Kidney (tissue), 14 donors: ENCODE measurements around the gene SPINT3. TPM values are rescaled to one million over a fixed set of nuclear protein-coding genes. Genes with fewer than 3 reads are reported as not detected.

Experiments used
- DNase-seq, 5 donors: peaks; one replicate each; pipeline ENCODE4 v3.0.0-alpha.2; 2013 to 2020
- FAIRE-seq: peaks from 2 replicates; lab custom pipeline; 2012; peaks lifted over from hg19 to GRCh38; lab: Jason Lieb, UNC
- H3K27ac ChIP-seq, 2 donors: one replicate each; pipeline ENCODE4 v1.7.0; 2013; ENCODE audit warnings: low read depth in 2 of 2, low read length in 2 of 2, inconsistent platforms in 1 of 2
- H3K27me3 ChIP-seq: one replicate; pipeline ENCODE4 v1.7.1; 2013; ENCODE audit warnings: low read length, inconsistent platforms; ENCODE audit not compliant: control insufficient read depth, insufficient read depth
- H3K36me3 ChIP-seq, 3 donors: one replicate each; pipeline versions ENCODE4 v1.7.0 to v1.7.1; 2013; ENCODE audit warnings: low read length in 3 of 3, control low read depth in 1 of 3, inconsistent platforms in 1 of 3; ENCODE audit not compliant: insufficient read depth in 3 of 3, control insufficient read depth in 2 of 3
- H3K4me1 ChIP-seq, 3 donors: one replicate each; pipeline versions ENCODE4 v1.7.0 to v1.7.1; 2013; ENCODE audit warnings: low read length in 3 of 3, inconsistent platforms in 1 of 3, low read depth in 1 of 3; ENCODE audit not compliant: control insufficient read depth in 2 of 3, insufficient read depth in 2 of 3
- H3K4me3 ChIP-seq, 3 donors: one replicate each; pipeline versions ENCODE4 v1.7.0 to v1.8.1; 2013; ENCODE audit warnings: low read length in 3 of 3, control low read depth in 1 of 3, inconsistent platforms in 1 of 3
- H3K9ac ChIP-seq, 3 donors: one replicate each; pipeline versions ENCODE4 v1.7.0 to v1.7.1; 2013; ENCODE audit warnings: low read length in 3 of 3, control low read depth in 1 of 3, inconsistent platforms in 1 of 3
- H3K9me3 ChIP-seq, 3 donors: one replicate each; pipeline versions ENCODE4 v1.7.0 to v1.7.1; 2013; ENCODE audit warnings: low read length in 3 of 3, control low read depth in 1 of 3, inconsistent platforms in 1 of 3; ENCODE audit not compliant: control insufficient read depth in 2 of 3, insufficient read depth in 1 of 3
- intact Hi-C: fragments of 100-400 bp; cut with DNase I; formaldehyde crosslinking; loops from one replicate; pipeline ENCODE4 v1.11.1; 2022
- polyA plus RNA-seq: library from polyadenylated mRNA; stranded (reverse); fragments of 350-450 nt; fragmentation: Illumina TruSeq; extraction: RNeasy Lipid Tissue Mini Kit (QIAGEN cat#74804); gene quantifications from one replicate; pipeline ENCODE4 v1.2.3, GENCODE V29; 2014; ENCODE audit warnings: low read depth, low replicate concordance; ENCODE audit not compliant: insufficient read depth
- total RNA-seq: library from RNA; stranded (reverse); fragmentation: NEBNext Ultra II Directional; extraction: Animal tissue kit (Norgen Biotek cat#: 25700); gene quantifications from one replicate; pipeline ENCODE4 v1.2.1, GENCODE V29; 2021
- TF ChIP-seq, protein P1 (sequence below): IDR thresholded peaks from 3 replicates; pipeline ENCODE4 v1.5.1; 2012; ENCODE audit warnings: mild to moderate bottlenecking, moderate library complexity, borderline replicate concordance; ENCODE audit not compliant: insufficient read depth; ENCODE audit errors: extremely low read depth
- donor health status: control.
- donor health status: control.
- donor health status: control.
- donor health status: control.
- donor health status: control.
- donor health status: DM: yes; HTN: yes; CAD: no.
- donor health status: Normal renal cell carcinoma (clear cell type).

Gene SPINT3
- total and polyA plus RNA-seq, 2 donors from 2014 or later = not detected

DNA sequence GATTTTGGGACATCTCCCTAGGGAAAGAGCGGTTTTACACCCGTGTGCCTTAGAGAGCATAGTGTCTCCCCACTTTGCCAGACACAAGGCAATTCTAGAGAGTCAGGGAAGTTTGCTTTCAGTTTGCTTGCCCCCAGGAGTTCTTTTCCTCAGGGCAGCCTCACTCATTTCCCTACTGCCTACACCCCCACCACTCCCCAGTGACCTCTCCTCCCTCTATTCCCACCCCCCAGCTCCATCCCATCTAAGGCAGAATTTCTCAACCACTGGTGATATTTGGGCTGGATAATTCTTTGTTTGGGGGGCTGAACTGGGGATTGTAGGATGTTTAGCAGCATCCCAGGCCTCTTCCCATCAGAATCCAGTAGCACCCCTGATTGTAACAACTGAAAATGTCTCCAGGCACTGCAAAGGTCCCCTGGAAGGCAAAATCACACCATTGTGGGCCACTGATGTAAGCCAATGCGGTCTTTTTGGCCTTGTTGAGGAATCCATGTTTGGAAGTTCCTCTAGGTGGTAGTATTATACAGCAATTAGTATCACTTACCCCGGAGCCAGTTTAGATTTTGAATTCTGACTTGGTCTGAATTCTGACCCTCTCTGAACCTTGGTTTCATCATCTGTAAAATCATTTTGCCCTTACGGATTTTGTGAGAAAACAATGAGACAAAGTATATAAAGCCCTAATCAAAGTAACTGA is 30.5 kb upstream of the SPINT3 start:
- no peak overlapping the region for H3K27ac ChIP-seq
- H3K9me3 ChIP-seq = no peaks in the 10 kb centered on the region
- H3K4me1 ChIP-seq = no peaks in the 10 kb centered on the region
- intact Hi-C loops = no loop called here
- no peak overlapping the region for H3K9ac ChIP-seq
- no peak overlapping the region for H3K4me3 ChIP-seq
- H3K27me3 ChIP-seq = no peaks in the 10 kb centered on the region
- H3K36me3 ChIP-seq = no peaks in the 10 kb centered on the region
- DNase-seq (peak in 2 of 5 donors; percentile 13 to 37), FAIRE-seq (no peak)
- TF ChIP-seq, protein P1, sequence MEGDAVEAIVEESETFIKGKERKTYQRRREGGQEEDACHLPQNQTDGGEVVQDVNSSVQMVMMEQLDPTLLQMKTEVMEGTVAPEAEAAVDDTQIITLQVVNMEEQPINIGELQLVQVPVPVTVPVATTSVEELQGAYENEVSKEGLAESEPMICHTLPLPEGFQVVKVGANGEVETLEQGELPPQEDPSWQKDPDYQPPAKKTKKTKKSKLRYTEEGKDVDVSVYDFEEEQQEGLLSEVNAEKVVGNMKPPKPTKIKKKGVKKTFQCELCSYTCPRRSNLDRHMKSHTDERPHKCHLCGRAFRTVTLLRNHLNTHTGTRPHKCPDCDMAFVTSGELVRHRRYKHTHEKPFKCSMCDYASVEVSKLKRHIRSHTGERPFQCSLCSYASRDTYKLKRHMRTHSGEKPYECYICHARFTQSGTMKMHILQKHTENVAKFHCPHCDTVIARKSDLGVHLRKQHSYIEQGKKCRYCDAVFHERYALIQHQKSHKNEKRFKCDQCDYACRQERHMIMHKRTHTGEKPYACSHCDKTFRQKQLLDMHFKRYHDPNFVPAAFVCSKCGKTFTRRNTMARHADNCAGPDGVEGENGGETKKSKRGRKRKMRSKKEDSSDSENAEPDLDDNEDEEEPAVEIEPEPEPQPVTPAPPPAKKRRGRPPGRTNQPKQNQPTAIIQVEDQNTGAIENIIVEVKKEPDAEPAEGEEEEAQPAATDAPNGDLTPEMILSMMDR = peak; percentile 14

DNA sequence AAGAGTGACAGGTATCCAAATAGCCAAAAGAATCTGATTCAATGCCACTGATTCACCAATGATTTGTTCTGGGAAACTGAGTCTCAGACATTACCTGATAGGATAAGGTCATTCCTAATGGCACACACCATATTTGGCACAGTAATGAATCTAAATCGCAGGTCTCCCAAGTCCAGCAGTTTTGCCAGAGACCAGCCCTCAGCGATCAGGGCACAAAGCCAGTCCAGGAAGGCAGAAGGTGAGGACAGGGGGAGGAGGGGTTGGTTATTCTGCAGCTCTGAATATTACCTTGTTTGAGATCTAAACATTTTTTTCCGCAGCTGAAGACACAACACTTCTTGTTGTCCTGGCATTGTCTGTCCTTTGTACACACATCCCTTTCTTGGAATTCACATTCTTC is 29.9 kb upstream of the SPINT3 start:
- no peak overlapping the region for H3K27ac ChIP-seq
- no peaks in the 10 kb centered on the region for H3K27me3 ChIP-seq
- H3K9me3 ChIP-seq = no peaks in the 10 kb centered on the region
- no peaks in the 10 kb centered on the region for H3K36me3 ChIP-seq
- no peak overlapping the region for H3K4me3 ChIP-seq
- no peak for DNase-seq
- no peaks in the 10 kb centered on the region for H3K4me1 ChIP-seq
- intact Hi-C loops = no loop called here
- no peak overlapping the region for H3K9ac ChIP-seq
- TF ChIP-seq, protein P1 = no peak
- no peak for FAIRE-seq

DNA sequence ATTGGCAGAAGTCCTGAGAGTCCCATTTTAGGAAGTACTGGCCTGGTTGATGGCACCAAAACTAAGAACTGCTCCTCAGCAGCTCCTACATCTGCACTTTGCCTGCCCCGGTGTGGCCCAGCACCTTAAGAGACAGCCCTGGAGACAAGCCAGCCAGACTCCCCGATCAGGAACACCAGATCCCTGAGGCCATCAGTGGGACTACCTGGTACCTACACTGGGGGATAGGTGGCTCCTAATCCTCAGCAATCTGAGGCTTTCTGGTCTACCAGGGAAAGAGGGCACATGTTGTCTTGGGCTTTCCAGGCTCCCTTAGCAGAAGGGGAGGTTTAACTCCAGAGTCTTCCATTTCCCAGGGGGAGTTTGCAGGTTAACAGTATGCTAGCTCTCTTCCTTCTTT is 24.0 kb upstream of the SPINT3 start, which contains the start of gene WFDC6:
WFDC6 (minus strand) TSS at position 101 of the 400 bp plus-strand sequence; CDS start at position 26, 75 bp downstream.
- no peaks in the 10 kb centered on the region for H3K27me3 ChIP-seq
- H3K27ac ChIP-seq = no peak within 1 kb of the TSS
- TF ChIP-seq, protein P1 = no peak
- H3K4me1 ChIP-seq = no peaks in the 10 kb centered on the region
- no peak within 1 kb of the TSS for H3K4me3 ChIP-seq
- no peaks in the 10 kb centered on the region for H3K36me3 ChIP-seq
- H3K9ac ChIP-seq = no peak within 1 kb of the TSS
- no peak for FAIRE-seq
- no peak for DNase-seq
- H3K9me3 ChIP-seq = no peaks in the 10 kb centered on the region
- intact Hi-C loops = no loop called here
